GM19372 (cell line): ENCODE data around the gene MTMR12.
"Not testable (repeated sequence)": the region's sequence is repeated elsewhere in the genome, so short reads cannot be mapped to it uniquely, and the experiment has no call there.

Experiments used
- ATAC-seq: cut with Tn5 transposase; IDR thresholded peaks from one replicate; pipeline ENCODE4 v1.9.1; 2021; ENCODE audit warnings: mild to moderate bottlenecking, low read depth, moderate library complexity; ENCODE audit not compliant: unreplicated experiment

The MTMR12 gene

DNA sequence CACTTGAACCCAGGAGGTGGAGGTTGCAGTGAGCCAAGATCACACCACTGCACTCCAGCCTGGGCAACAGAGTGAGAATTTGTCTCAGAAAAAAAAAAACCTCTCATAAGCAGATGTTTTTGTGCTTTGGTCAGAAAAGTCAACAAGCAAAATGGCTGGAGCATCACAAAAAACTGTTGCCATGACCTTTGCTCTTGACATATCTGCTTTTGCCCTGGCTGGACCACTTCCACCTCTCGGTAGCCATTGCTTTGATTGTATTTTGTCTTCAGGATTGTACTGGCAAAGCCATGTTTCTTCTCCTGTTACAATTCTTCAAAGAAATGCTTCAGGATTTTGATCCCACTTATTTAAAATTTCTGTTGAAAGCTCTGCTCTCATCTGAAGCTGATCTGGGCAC lies 67.0 kb downstream of the MTMR12 start:
- no peak for ATAC-seq

DNA sequence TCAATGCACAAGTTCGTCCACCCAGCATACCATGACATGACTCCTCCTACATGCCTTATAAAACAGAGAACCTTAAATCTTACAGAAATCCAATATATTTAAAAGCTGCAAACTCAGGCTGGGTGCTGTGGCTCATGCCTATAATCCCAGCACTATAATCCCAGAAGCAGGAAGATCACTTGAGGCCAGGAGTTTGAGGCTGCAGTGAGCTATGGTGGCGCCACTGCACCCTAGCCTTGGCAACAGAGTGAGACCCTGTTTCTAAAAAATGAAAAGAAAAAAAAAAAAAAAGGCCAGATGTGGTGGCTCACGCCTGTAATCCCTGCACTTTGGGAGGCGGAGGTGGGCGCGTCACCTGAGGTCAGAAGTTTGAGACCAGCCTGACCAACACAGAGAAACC lies 68.7 kb downstream of the MTMR12 start:
- no peak for ATAC-seq

GRCh38 chr5:32241034-32241783 lies 71.5 kb downstream of the MTMR12 start:
- no peak for ATAC-seq

DNA sequence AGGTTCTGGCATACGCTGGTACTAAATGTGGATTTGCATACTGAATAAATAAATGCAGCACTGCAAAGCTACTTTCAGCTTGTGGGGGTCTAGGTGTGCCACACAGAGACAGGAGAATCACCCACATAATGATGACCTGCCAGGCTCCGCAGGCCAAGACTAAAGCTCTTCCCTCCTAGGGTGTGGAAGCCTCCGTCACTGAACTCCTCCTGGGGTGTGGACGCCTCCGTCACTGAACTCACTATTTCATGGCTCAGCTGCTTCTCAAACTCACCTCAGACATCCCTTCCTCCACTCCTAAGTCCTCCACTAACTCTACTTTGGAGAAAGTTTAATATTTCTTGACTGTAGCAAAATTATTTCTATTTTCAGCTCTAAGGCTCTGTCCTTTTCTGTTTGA lies 73.4 kb downstream of the MTMR12 start:
- ATAC-seq: no peak

DNA sequence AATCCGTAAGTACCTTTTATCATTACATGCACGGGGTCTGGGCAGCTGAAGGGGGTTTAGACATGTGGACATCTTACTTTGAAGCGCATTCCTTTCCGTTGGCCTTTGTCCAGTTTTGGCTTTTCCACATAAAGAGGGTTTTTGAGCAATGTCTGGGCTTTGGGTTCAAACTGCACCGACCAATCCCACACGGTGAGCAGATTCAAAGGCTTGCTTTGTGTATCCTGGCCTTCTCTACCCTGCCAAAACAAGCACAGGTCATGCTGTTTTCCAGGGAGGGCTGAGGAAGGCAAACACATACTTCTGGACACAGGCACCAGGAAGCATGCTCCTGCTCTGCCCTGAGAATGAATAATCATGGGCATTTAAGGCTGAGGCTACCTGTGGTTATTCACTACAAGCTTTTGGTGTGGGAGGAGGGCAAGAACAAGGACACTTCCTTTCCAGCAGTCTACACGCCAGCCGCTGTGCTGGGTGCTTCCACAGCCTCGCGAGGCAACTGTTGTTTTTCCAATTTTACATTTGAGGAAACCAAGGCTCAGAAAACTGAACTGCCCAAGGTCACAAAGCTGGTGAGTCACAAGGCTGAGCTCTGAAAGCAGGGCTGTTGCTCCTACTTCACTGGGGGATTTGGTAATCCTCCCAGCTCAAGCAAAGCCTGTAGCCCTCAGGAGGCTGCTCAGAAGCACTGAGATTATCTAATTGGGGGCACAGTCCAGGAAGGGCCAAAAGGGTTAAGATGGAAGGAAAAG lies 78.9 kb downstream of the MTMR12 start:
- no peak for ATAC-seq

- no peak for ATAC-seq
Observed at GRCh38 chr5:32233220-32233695, 79.5 kb downstream of the MTMR12 start.

DNA sequence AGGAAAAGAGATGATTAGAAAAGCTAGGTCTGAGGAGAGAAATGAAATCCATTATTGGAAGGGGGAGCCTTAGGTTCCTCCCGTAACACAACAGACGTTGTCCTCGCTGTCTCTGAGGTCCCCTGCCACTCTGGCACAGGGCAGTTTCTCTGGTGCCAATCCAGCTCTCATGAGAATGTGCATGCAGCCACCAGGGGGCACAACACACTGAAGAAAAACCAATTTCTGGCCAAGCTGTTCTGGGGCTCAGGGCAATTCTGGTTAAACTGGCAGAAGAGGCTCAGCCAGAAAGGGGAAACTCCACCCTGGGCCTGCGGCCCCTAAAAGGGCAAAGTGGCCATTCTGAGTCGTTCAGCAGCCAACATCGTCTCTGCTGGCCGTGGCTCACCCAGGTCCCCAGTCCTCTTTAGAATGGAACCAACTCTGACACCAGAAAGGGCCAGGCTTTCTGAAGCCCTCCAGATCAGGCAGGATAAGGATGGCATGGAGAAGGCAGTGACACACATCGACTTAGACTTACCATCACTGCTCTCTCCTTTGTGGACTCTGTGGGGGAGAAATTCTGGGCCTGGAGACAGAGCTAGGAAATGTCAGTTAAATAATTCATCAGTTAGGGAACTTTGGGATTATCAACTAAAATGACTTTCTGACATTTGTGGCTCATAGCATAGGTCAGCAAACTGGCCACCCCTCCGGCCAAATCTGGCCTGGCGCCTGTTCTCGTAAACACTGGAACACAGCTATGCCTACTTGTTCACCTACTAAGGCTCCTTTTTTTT lies 80.1 kb downstream of the MTMR12 start:
- ATAC-seq: peak; percentile 87

- no peak for ATAC-seq
Observed at GRCh38 chr5:32231929-32232328, 80.8 kb downstream of the MTMR12 start.

DNA sequence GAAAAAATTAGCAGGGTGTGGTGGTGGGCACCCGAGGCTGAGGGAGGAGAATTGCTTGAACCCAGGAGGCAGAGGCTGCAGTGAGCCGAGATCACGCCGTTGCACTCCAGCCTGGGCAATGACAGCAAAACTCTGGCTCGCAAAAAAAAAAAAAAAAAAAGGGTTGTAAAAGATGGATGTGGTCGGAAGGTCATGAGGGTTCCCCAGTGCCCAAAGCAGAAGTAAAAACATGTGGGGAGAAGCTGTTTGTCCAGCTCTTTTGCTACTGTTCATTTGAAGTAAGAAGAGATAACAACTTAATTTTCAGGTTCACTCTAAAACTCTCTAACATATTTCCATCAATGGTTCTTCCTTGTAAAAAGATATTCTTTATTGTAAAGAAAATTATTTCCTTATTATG lies 81.5 kb downstream of the MTMR12 start:
- ATAC-seq: no peak

GRCh38 chr5:32230356-32231099 lies 82.2 kb downstream of the MTMR12 start:
- ATAC-seq: no peak

- ATAC-seq: no peak
Observed at GRCh38 chr5:32229586-32229985, 83.2 kb downstream of the MTMR12 start.

DNA sequence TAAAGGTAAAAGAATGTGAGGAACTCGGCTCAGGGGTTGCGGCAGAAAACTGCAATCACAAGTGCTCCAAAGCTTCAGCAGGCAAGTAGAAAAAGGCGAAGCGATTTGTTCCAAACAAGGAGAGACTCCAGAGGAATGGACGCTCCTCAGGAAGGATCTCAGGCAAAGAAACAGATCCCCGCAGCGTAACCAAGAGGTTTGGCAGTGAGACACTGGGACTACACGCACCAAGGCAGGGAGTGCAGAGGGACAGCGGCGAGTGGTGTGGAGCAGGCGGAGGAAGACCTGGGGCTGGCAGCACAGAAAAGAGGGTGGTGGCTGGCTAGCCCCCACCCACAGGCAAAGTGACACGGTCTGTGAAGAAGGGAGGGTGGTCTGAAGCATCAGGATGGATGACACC lies 83.9 kb downstream of the MTMR12 start:
- no peak for ATAC-seq

- ATAC-seq: no peak
Observed at GRCh38 chr5:32225445-32225844, 87.3 kb downstream of the MTMR12 start.

GRCh38 chr5:32223972-32224609 lies 88.6 kb downstream of the MTMR12 start:
- no peak for ATAC-seq

- ATAC-seq: no peak
Observed at GRCh38 chr5:32222723-32223470, 89.8 kb downstream of the MTMR12 start.

DNA sequence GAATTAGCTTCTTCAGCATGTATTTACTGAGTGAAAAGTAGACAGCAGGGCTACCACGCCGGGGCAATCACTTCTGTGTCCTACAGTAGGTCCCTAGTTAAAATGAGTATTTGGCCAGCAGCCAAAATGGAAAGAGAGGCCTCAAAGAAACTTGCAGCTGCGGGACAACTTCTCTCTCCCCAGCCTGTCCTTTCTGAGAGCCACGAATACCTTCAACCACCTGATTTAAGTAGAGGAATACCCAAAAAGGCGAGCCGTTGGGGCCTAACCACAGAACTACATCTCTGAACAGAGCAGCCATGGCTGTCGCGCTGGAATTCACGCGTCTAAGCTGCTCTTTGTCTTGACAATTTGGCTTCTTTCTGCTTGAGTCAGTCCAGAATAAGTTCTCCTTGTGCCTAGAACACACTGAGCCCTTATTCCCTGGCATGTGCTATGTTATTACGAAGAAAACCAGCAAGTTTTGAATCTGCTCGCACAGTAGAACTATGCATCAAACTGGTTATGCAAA lies 94.8 kb downstream of the MTMR12 start:
- no peak for ATAC-seq

GRCh38 chr5:32214344-32214743 lies 98.4 kb downstream of the MTMR12 start:
- not testable (repeated sequence) for ATAC-seq

- no peak for ATAC-seq
Observed at GRCh38 chr5:32210151-32210550, 102.6 kb downstream of the MTMR12 start.

DNA sequence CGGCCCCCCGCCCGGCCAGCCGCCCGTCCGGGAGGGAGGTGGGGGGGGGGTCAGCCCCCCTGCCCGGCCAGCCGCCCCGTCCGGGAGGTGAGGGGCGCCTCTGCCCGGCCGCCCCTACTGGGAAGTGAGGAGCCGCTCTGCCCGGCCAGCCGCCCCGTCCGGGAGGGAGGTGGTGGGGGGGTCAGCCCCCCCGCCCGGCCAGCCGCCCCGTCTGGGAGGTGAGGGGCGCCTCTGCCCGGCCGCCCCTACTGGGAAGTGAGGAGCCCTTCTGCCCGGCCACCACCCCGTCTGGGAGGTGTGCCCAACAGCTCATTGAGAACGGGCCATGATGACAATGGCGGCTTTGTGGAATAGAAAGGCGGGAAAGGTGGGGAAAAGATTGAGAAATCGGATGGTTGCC lies 103.9 kb downstream of the MTMR12 start:
- not testable (repeated sequence) for ATAC-seq
